Measurements from ENCODE around the gene CDC14C.

CDC14C gene

DNA sequence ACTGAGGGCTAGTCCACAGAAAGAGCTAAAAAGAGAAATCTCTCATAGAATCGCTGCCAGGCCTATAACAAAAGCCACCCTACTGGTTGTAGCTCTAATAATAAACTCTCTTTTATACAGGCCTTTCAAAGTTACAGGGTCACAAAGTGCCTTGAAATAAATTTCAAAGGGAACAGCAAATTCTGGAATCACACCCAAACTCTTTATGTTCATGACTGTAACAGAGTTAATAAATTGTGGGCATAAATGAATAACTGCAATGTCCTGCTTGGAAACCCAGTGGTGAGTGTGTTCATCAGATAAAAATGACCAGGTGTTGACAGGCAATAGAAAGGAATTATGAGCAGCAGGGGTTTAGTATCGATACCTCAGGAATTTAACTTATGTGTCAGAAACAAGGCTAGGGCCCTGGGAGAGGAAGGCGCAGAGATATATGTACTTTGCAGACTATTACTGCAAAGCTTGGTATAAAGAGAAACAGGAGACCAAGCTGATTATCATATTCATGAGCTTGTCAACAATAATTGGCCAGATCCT is 9.3 kb downstream of the CDC14C start:
- TF ChIP-seq, protein P1, sequence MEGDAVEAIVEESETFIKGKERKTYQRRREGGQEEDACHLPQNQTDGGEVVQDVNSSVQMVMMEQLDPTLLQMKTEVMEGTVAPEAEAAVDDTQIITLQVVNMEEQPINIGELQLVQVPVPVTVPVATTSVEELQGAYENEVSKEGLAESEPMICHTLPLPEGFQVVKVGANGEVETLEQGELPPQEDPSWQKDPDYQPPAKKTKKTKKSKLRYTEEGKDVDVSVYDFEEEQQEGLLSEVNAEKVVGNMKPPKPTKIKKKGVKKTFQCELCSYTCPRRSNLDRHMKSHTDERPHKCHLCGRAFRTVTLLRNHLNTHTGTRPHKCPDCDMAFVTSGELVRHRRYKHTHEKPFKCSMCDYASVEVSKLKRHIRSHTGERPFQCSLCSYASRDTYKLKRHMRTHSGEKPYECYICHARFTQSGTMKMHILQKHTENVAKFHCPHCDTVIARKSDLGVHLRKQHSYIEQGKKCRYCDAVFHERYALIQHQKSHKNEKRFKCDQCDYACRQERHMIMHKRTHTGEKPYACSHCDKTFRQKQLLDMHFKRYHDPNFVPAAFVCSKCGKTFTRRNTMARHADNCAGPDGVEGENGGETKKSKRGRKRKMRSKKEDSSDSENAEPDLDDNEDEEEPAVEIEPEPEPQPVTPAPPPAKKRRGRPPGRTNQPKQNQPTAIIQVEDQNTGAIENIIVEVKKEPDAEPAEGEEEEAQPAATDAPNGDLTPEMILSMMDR (IDR thresholded peaks at IDR 0.05; ENCODE audit: extremely low read depth, insufficient read depth, missing control alignments), result no peak
- in situ Hi-C loops (cut with MboI; ENCODE audit: low pct_unique_long_range_greater_than_20kb, low sequenced_read_pairs, unreplicated experiment), result no loop called here
- DNase-seq (ENCODE audit: low spot score), result no peak

DNA sequence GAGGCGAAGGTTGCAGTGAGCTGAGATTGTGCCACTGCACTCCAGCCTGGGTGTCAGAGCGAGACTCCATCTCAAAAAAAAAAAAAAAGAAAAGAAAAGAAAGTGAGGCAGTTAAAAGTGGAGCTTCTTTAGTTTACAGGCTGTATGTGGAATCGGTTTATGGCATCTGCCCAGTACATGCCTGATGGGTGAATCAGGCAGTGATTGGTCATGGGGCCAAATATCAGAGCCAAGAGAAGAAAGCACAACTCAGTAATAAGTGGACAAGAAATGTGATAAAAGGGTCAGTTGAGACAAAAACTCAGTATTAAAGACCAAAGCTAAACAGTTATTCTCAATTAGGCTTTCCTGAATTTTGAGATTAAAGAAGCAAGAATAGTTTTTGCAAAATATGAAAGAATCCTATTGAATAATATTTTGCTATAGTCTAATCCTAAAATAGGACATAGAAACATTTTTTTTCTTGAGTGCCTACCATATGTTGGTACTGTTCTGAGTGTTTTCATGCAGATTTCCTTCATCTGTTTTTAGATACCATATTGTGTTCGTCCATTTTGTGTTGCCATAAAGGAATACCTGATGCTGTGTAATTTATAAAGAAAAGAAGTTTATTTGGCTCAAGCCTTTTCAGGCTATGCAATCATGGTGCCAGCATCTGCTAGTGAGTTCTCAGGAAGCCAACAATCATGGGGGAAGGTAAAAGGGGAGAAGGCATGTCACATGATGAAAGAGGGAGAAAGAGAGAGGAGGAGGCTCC is 14.4 kb downstream of the CDC14C start:
- no peak for DNase-seq (ENCODE audit: low spot score)
- TF ChIP-seq, protein P1 (IDR thresholded peaks at IDR 0.05; ENCODE audit: extremely low read depth, insufficient read depth, missing control alignments), result no peak
- in situ Hi-C loops (cut with MboI; ENCODE audit: low pct_unique_long_range_greater_than_20kb, low sequenced_read_pairs, unreplicated experiment), result no loop called here

DNA sequence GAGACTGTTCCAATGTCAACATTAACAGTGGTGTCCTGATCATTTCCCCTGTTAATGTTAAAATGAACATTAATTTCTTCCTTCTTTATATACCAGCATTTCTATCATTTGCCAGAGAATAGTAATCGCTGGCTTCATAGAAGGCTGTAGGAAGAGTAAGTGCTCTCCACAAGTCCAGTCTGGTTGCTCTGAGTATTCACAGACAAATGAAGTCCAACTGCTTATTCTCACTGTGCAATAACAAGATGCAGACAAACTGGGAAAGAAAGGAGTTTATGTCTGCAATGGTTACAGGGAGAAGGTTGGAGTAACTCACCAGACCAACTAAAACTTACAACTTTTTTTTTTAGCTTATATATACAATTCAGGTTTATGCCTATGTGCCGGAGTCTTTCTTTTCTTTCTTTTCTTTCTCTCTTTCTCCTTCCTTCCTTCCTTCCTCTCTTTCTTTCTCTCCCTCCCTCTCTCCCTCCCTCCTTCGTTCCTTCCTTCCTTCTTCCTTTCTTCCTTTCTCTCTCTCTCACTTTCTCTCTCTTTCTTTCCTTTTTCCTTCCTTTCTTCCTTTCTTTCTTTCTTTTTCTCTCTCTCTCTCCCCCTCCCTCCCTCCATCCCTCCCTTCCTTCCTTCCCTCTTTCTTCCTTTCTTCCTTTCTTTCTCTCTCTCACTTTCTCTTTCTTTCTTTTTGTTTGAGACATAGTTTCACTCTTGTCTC is 19.1 kb downstream of the CDC14C start:
- DNase-seq (ENCODE audit: low spot score), result no peak
- in situ Hi-C loops (cut with MboI; ENCODE audit: low pct_unique_long_range_greater_than_20kb, low sequenced_read_pairs, unreplicated experiment), result no loop called here
- TF ChIP-seq, protein P1 (IDR thresholded peaks at IDR 0.05; ENCODE audit: extremely low read depth, insufficient read depth, missing control alignments), result no peak

DNA sequence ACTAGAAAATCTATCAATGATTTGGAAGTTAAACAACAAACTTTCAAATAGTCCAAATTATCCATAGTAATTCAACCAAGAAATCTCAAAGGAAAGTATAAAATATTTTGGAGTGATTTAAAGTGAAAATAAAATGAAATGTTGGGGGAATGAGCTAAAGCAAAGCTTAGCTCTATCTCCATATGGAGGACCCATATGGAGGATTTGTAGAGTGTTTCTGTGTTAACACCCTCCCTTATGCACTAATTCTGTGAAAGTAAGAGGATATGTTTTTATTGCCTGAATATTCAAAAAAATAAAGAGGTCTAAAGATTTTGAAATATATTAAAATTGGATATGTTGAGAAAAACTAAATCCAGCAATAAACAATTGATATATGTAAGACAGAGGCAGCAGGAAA is 31.6 kb downstream of the CDC14C start:
- in situ Hi-C loops (cut with MboI; ENCODE audit: low pct_unique_long_range_greater_than_20kb, low sequenced_read_pairs, unreplicated experiment), result no loop called here
- TF ChIP-seq, protein P1 (IDR thresholded peaks at IDR 0.05; ENCODE audit: extremely low read depth, insufficient read depth, missing control alignments), result no peak
- DNase-seq (ENCODE audit: low spot score), result no peak

DNA sequence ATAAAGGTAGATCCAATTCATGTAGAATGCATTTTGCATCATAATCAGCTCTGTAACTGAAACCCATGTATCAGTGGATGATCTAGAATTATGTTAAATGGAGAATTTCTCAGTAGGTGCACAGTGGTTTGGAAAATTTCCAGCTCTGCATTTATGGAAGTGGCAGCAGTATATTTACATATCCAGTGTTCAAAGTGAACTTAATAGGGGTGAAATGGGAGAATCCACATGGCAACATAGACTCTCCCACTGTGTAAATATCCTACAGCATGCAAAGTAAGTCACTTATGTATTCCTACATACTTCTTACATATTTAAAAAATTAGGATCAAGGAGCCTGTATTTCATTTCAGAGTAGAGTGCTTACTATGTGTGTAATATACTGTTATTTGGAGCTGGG is 35.3 kb downstream of the CDC14C start:
- in situ Hi-C loops (cut with MboI; ENCODE audit: low pct_unique_long_range_greater_than_20kb, low sequenced_read_pairs, unreplicated experiment), result no loop called here
- DNase-seq (ENCODE audit: low spot score), result no peak
- TF ChIP-seq, protein P1 (IDR thresholded peaks at IDR 0.05; ENCODE audit: extremely low read depth, insufficient read depth, missing control alignments), result no peak

DNA sequence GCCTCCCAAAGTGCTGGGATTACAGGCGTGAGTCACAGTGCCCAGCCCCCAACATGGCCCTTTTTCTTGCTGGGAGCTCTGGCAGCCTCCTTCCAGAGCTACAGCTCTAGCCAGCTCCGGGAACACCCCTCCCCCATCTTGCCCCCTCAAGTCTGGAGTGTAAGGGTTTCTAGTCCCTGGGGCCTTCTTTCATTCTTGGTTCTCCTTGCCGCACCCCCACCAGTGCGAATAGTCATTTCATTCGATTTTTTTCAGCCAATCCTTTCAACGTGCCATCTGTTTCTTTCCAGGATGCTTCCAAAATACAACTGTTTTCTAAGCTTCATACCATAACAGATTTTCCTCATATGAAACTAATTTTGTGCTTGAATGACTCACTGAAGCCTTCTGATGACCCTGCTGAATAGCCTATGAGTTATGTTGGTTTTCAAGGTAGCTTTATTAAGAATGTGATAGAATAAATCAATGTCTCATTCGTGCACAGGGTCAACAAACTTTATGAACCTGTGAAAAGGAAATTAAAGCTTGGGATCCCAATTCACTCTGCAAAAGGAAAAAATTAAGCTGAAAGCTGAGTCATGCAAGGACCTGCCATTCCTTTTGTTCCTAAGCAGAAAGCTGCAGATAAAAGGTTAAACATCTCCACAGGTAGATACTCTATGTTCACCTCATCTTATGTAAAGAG is 38.6 kb downstream of the CDC14C start:
- DNase-seq (ENCODE audit: low spot score), result no peak
- TF ChIP-seq, protein P1 (IDR thresholded peaks at IDR 0.05; ENCODE audit: extremely low read depth, insufficient read depth, missing control alignments), result no peak
- in situ Hi-C loops (cut with MboI; ENCODE audit: low pct_unique_long_range_greater_than_20kb, low sequenced_read_pairs, unreplicated experiment), result no loop called here

Data from GM13977 (cell line).